Small intestine (tissue), 7 donors: ENCODE results near the gene SNX21. TPM values are rescaled to one million over a fixed set of nuclear protein-coding genes. Genes with fewer than 3 reads are reported as not detected.

Experiments used
- DNase-seq, 2 donors: peaks; one replicate each; pipeline versions ENCODE4 v3.0.0 to v3.0.0-alpha.2; 2013
- FAIRE-seq: peaks from 2 replicates; lab custom pipeline; 2012; peaks lifted over from hg19 to GRCh38; lab: Jason Lieb, UNC
- H3K27ac ChIP-seq, 3 donors: one replicate each; pipeline ENCODE4 v1.5.1; 2013; ENCODE audit warnings: low read length in 2 of 3, mild to moderate bottlenecking in 2 of 3, control low read depth in 1 of 3, inconsistent platforms in 1 of 3, low read depth in 1 of 3, moderate library complexity in 1 of 3
- H3K27me3 ChIP-seq, 3 donors: one replicate each; pipeline ENCODE4 v1.6.1; 2013; ENCODE audit warnings: low read length in 3 of 3, inconsistent platforms in 1 of 3; ENCODE audit not compliant: control insufficient read depth in 3 of 3, insufficient read depth in 3 of 3
- H3K36me3 ChIP-seq, 3 donors: one replicate each; pipeline ENCODE4 v1.6.1; 2013; ENCODE audit warnings: low read length in 3 of 3, inconsistent platforms in 1 of 3, low read depth in 1 of 3, mild to moderate bottlenecking in 1 of 3, moderate library complexity in 1 of 3; ENCODE audit not compliant: control insufficient read depth in 3 of 3, insufficient read depth in 2 of 3
- H3K4me1 ChIP-seq, 3 donors: one replicate each; pipeline ENCODE4 v1.6.1; 2013; ENCODE audit warnings: low read length in 2 of 3, inconsistent platforms in 1 of 3, low read depth in 1 of 3, mild to moderate bottlenecking in 1 of 3, moderate library complexity in 1 of 3; ENCODE audit not compliant: control insufficient read depth in 3 of 3, insufficient read depth in 2 of 3
- H3K4me3 ChIP-seq, 3 donors: one replicate each; pipeline ENCODE4 v1.5.1; 2013; ENCODE audit warnings: low read length in 3 of 3, control low read depth in 1 of 3, inconsistent platforms in 1 of 3, low read depth in 1 of 3, mild to moderate bottlenecking in 1 of 3, moderate library complexity in 1 of 3
- H3K9me3 ChIP-seq, 2 donors: one replicate each; pipeline ENCODE4 v1.6.1; 2013; ENCODE audit warnings: low read depth in 1 of 2, low read length in 1 of 2; ENCODE audit not compliant: control insufficient read depth in 2 of 2, insufficient read depth in 1 of 2
- WGBS, 3 donors: extraction: QIAGEN DNeasy Blood & Tissue Kit; methylation state at CpG; one replicate each; pipeline ENCODE4 v1.1.7; 2013; 5-methylcytosine and 5-hydroxymethylcytosine counted together
- polyA plus RNA-seq, 4 donors: library from polyadenylated mRNA; stranded (reverse) in 3 of 4; unstranded in 1 of 4; fragments of 200-250 nt in 3 of 4; fragments of 120-200 nt in 1 of 4; gene quantifications; one replicate each; pipeline versions ENCODE4 v1.2.1 to v1.2.3, GENCODE V29; 2013
- donor health status: healthy with polysubstance abuse.
- donor health status: control.
- donor health status: control.
- donor health status: Bipolar disorder and iron deficiency.
- donor health status: healthy.

Gene SNX21
- polyA plus RNA-seq, 4 donors: 7.8 to 14.6 (median 10.1) TPM

DNA sequence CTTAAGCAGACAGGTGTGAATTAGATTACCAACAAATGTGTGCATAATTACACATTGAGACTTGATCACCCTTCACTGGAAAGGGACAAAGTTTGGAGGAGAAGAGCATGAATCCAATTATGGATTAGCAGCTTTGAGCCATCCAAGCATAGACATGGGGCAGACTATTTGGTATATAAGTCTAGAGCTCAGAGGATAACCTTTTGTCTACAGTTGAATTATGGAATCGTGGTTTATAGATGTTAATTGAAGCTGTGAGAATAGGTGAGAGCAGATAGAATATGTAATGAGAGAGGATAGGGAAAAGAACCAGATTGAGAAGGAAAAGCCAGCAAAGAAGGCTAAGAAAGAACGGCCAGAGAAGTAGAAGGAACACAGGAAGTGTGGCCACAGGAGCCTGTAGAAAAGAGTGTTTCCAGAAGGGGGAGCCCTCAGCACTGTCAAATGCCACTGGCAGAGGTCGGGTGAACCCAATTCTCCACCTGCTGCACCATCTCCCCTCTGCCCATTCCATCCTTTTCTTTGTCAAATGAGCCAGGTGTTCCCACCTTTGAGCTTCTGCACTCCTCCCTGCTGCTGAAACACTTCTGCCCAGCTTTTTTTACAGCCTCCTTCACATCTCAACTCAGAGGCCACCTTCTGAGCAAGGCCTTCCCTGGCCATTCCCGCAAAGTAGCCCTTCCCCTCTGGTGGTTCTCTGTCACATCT is 34.5 kb upstream of the SNX21 start:
- Histone ChIP-seq H3K4me3 (no peak overlapping the region), H3K27me3 (no peaks in the 10 kb centered on the region), H3K36me3 (peaks cover 26 to 50% (median 29%) of the 10 kb centered on the region in 3 donors), H3K4me1 (no peaks in the 10 kb centered on the region), H3K9me3 (no peaks in the 10 kb centered on the region), H3K27ac (no peak overlapping the region)
- FAIRE-seq: no peak
- DNase-seq: peak; percentile 73 to 74
- 33 to 36% (median 35%) methylated on average over 4 of the region's 4 CpGs for WGBS, 3 donors

DNA sequence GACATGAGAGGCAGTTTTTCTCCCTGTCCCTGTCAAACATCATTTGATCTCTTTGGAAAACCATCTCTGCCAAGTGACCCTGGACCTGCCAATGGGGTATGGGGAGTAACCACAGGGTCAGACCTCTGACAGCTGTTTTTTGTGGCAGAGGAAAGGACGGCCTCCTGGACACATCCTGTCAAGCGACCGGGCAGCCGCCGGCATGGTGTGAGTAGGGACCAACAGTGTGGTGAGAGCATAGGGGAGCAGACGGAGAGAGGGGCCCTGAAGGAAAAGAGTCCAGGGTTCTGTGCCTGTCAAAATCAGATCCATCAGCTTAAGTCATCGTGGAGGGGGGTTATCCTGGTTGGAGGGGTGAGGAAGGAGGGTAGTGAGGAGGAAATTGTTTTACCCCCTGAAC is 31.7 kb upstream of the SNX21 start:
- Histone ChIP-seq H3K4me1 (no peaks in the 10 kb centered on the region), H3K27me3 (no peaks in the 10 kb centered on the region), H3K9me3 (no peaks in the 10 kb centered on the region), H3K36me3 (peaks cover 33 to 50% (median 42%) of the 10 kb centered on the region in 3 donors), H3K27ac (no peak overlapping the region), H3K4me3 (no peak overlapping the region)
- WGBS, 3 donors: 88 to 93% (median 92%) methylated on average over 7 of the region's 7 CpGs
- no peak for FAIRE-seq
- no peak for DNase-seq

DNA sequence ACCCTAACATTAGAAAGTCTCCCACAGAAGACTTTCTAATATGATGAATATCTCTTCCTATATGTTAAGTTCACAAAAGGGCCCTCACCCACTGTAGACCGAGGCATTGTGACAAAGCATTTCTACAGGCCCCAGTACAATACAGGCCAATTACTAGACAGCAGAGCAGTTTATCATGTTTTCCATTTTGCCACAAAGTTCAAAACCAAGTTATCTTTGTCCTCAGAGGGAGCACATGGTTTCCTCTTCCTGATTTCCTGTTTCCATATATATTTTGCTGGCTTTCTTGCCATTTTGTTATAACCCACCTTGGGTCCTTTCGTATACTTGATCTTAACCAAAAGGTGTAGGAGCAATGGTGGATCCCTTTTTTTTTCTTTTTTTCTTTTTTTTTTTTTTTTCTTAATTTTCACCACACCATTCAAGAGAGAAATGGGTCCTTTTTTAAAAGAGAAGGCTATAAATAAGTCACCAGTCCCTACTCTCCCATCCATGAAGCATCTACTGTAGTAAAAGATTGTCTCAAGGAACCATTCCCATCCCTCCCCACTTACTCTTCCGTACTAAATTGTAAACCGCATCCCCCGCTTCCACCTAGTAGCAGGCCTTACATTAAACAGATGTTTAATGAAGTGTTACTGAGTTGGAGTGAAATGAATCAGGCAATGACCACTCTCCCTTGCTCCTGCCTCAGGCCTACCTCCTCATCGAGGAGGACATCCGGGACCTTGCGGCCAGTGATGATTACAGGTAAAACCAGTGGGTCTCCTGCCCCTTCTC is 23.2 kb upstream of the SNX21 start:
- DNase-seq (no peak), FAIRE-seq (no peak)
- peaks cover 0 to 7% (median 3%) of the 10 kb centered on the region in 3 donors for H3K4me1 ChIP-seq
- H3K36me3 ChIP-seq: peaks cover 13 to 33% (median 15%) of the 10 kb centered on the region in 3 donors
- H3K4me3 ChIP-seq: no peak overlapping the region
- no peaks in the 10 kb centered on the region for H3K27me3 ChIP-seq
- H3K9me3 ChIP-seq: no peaks in the 10 kb centered on the region
- 93 to 98% (median 93%) methylated on average over 8 of the region's 8 CpGs for WGBS, 3 donors
- no peak overlapping the region for H3K27ac ChIP-seq

DNA sequence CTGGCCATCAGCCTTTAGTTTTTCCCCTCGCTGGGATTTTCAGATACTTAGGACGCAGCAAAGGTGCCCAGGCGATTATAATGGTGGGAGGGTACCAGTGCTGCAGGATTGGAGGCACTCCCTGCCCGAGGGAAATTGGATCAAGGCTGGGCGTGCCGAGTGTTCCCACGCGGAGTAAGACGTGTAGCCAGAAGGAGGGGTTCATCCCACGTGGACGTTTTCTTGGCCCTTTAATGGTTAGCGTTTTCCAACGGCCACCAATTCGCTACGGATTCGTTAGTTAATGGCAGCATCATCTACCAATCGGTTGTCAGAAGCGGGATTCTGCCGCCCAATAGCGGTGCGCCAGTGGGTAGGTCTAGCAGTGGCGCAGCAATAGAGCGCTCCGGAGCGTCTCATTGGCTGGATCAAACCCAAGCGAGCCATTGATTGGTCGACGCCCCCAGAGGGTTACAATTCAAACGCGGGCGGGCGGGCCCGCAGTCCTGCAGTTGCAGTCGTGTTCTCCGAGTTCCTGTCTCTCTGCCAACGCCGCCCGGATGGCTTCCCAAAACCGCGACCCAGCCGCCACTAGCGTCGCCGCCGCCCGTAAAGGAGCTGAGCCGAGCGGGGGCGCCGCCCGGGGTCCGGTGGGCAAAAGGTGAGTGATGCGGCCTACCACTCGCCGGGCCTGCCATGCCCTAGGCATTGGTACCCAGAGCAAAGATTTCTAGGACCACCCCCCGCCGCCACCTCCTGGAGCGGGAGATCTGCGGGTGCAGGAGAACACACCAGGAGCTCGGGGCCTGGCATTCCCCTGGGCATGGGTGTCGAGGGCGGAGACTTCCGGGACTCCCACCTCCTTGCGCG is 21.2 kb upstream of the SNX21 start, which contains the start of gene UBE2C:
UBE2C (plus strand) TSS at position 488 of the 849 bp plus-strand sequence; CDS start at position 540, 52 bp downstream.
- WGBS, 3 donors: 1 to 2% (median 2%) methylated on average over 58 to 65 of the region's 65 CpGs
- Histone ChIP-seq H3K4me1 (peaks cover 0 to 7% (median 3%) of the 10 kb centered on the region in 3 donors), H3K36me3 (peaks cover 5 to 35% (median 7%) of the 10 kb centered on the region in 3 donors), H3K27me3 (no peaks in the 10 kb centered on the region), H3K9me3 (no peaks in the 10 kb centered on the region), H3K27ac (peak within 1 kb of the TSS in 2 of 3 donors; percentile 18 to 57), H3K4me3 (peak within 1 kb of the TSS; percentile 19 to 86 (median 83))
- FAIRE-seq (peak; percentile 41), DNase-seq (peak; percentile 99 to 100)

DNA sequence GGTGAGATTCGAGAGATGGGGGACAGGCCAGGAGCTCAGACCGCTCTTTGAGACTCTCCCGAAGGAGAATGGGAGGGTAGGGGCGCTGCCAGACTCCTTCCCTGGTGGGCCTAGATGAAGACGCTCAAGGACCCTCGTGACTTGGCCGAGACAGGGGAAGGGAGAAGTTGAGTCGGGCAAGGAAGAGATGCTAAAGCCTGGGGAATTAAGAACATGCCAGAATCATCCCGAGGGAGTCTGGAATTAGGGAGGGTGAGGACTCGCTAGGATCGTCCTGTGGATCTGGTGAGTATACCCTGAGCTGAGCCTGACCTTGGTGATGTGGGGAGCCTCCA is 20.6 kb upstream of the SNX21 start:
- peaks cover 0 to 7% (median 3%) of the 10 kb centered on the region in 3 donors for H3K4me1 ChIP-seq
- H3K27ac ChIP-seq: no peak overlapping the region
- H3K9me3 ChIP-seq: no peaks in the 10 kb centered on the region
- FAIRE-seq: no peak
- DNase-seq: no peak
- no peaks in the 10 kb centered on the region for H3K27me3 ChIP-seq
- peak overlapping the region; percentile 19 to 86 (median 83) for H3K4me3 ChIP-seq
- peaks cover 4 to 35% (median 7%) of the 10 kb centered on the region in 3 donors for H3K36me3 ChIP-seq
- WGBS, 3 donors: 1 to 6% (median 3%) methylated on average over 11 of the region's 11 CpGs

DNA sequence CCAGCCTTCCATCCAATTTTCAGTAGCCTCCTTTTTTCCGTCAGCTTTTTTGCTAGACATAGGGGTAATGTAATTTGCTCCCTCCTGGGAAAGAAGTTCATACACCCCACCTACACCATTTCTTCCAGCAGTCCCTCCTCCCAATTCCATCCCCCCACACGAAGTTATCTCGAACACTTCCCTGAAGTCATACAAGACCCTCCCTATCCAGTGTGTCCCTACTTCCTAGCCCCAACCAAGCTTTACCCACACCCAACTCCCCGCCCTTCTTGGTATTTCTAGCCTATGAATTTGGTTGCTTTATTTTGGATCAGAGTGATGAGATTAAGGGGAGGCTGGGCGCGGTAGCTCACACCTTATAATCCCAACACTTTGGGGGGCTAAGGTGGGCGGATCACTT is 20.1 kb upstream of the SNX21 start:
- no peak for DNase-seq
- WGBS, 3 donors: 61 to 69% (median 63%) methylated on average over 7 of the region's 7 CpGs
- peak overlapping the region in 1 of 3 donors; percentile 86 for H3K4me3 ChIP-seq
- H3K9me3 ChIP-seq: no peaks in the 10 kb centered on the region
- peaks cover 4 to 33% (median 7%) of the 10 kb centered on the region in 3 donors for H3K36me3 ChIP-seq
- no peaks in the 10 kb centered on the region for H3K27me3 ChIP-seq
- FAIRE-seq: no peak
- H3K4me1 ChIP-seq: peaks cover 0 to 7% (median 3%) of the 10 kb centered on the region in 3 donors
- H3K27ac ChIP-seq: no peak overlapping the region

DNA sequence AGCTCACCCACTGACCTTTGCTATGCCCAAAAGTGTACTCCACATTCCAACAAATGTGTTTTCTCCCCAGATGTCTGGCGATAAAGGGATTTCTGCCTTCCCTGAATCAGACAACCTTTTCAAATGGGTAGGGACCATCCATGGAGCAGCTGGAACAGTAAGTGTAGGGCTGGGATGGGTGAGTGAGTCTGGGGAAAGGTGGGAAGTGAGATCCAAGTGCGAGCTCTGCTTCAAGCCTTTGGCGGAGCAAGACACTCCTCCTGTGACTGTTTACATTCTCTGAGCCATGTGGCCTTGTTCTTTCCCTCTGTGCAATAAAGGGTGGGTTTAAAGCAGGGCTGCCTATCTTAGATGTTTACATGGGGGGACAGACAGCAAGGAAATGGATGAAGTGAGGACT is 19.3 kb upstream of the SNX21 start:
- no peaks in the 10 kb centered on the region for H3K27me3 ChIP-seq
- FAIRE-seq (no peak), DNase-seq (peak in 1 of 2 donors; percentile 33)
- 79 to 88% (median 85%) methylated on average over 3 of the region's 3 CpGs for WGBS, 3 donors
- no peak overlapping the region for H3K27ac ChIP-seq
- peaks cover under 1 to 27% (median 4%) of the 10 kb centered on the region in 3 donors for H3K36me3 ChIP-seq
- no peak overlapping the region for H3K4me3 ChIP-seq
- no peaks in the 10 kb centered on the region for H3K9me3 ChIP-seq
- peaks cover 0 to 7% (median 3%) of the 10 kb centered on the region in 3 donors for H3K4me1 ChIP-seq

DNA sequence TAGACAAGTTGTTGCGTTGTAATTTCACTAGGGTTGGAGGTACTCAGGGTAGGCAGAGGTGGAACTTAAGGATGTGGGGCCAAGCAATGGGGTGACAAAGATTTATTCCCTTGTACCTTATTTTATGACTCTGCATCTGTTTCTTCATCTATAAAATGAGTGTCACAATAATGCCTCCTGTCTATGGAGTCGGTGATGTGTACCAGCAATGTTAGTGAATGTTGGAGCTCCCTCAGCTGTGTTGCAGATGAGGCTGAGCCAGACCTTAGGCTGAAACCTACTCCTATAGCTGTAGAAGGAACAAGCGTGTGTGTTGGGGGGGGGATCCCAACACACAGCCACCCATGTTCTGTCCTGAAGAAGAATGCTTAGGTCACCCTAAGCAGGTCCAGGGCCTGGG is 16.6 kb upstream of the SNX21 start:
- Histone ChIP-seq H3K27me3 (no peaks in the 10 kb centered on the region), H3K36me3 (peaks cover 0 to 16% (median 0%) of the 10 kb centered on the region in 3 donors), H3K4me1 (peaks cover 0 to 10% (median 3%) of the 10 kb centered on the region in 3 donors), H3K27ac (no peak overlapping the region), H3K9me3 (no peaks in the 10 kb centered on the region), H3K4me3 (no peak overlapping the region)
- FAIRE-seq: no peak
- DNase-seq: no peak
- WGBS, 3 donors: 91 to 95% (median 95%) methylated on average over 3 of the region's 3 CpGs
